Left forelimb (tissue), 1 donor: Measurements from ENCODE around the gene VGLL1.
A peak's percentile ranks its signal among the peaks of the same experiment; 100 is the strongest.

Experiments
- DNase-seq: peaks from one replicate; pipeline ENCODE4 v3.0.0-alpha.2; 2018; ENCODE audit warnings: low spot score

Gene VGLL1, protein sequence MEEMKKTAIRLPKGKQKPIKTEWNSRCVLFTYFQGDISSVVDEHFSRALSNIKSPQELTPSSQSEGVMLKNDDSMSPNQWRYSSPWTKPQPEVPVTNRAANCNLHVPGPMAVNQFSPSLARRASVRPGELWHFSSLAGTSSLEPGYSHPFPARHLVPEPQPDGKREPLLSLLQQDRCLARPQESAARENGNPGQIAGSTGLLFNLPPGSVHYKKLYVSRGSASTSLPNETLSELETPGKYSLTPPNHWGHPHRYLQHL

DNA sequence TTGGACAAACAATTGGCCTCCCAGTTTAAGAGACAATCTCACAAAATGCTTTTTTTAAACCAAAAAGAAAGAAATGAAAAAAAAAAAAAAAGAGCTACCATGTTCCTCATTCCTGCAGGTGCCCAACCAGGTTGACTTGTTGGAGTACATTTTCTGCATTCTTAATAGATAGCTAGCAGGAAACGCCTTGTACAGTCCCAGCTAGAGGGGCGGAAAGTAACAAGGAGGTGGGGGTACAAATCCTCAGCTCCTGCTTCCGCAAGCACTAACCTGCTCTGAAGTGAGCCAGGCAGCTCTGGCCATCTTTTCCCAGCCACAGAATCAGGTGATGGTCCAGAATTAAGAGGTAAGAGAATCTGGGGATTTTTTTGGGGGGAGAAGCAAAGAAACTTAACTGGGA is at the start of gene VGLL1:
Gene VGLL1 (plus strand): TSS at position 265 of the 400 bp plus-strand sequence. CDS start 3,806 bp downstream, outside the sequence.
- no peak for DNase-seq

DNA sequence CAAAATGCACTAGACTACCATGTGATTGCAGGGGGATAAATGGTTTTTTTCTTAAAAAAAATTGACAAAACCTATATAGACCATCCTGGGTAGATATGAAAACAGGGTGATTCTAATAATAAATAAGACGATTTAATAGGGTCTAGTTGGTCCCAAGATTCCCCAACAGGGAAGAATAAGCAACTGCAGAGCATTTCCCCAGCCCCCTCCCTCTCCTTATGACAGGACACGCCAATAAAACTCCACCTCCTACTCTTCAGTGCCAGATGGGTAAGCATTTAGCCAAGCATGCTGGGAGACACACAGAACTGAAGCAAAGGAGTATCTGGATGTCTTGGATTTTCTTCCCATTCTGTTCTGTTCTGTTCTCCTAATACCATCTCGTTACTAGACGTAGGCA is 44.4 kb upstream of the VGLL1 start, which contains the start of gene BRS3:
Gene BRS3 (plus strand): TSS at position 301 of the 400 bp plus-strand sequence. CDS start 168 bp downstream, outside the sequence.
- no peak for DNase-seq

DNA sequence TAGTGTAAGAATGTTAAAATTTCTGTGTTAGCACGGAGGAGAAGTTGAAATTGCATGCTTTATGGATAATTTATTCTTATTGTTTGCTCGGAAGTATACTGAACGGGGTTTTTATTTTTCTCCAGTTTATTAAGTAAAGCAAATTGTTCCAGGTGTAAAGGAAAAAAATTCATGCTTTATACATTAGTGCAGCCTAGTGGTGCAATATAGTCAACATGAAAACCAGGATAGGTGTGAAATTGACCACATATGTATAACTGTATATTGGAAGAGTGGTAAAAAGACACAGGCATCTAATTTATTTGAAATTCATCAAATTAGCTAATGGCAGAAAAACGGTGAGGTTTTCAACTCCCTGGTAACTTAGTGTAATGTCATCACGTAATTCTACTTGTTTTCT is 43.3 kb upstream of the VGLL1 start:
- no peak for DNase-seq

DNA sequence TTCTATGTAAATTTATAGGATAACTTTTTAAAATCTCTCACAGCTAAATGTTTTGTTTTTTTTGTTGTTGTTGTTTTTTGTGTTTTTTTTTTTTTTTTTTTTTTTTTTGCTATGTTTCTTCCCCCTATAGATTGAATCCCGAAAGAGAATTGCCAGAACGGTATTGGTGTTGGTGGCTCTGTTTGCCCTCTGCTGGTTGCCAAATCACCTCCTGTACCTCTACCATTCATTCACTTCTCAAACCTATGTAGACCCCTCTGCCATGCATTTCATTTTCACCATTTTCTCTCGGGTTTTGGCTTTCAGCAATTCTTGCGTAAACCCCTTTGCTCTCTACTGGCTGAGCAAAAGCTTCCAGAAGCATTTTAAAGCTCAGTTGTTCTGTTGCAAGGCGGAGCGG is 40.2 kb upstream of the VGLL1 start:
- no peak for DNase-seq

DNA sequence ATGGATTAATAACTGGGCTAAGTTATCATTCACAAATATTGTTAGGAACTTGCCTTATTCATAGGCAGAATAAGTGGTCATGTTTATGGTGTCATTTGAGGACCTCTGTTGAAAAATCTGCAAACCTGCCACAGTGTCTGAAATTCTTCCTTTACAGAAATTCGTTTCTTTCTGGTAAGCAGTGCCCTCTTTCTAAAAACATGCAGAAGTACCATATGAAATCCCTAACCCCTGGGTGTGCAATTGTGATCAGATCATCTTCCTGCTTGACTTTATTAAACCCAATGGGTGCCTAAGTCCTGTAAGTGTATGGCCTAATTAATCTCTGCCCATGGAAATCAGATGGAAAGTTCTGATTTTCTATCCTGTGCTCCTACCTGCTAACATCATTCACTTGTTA is 39.0 kb upstream of the VGLL1 start:
- DNase-seq = no peak

DNA sequence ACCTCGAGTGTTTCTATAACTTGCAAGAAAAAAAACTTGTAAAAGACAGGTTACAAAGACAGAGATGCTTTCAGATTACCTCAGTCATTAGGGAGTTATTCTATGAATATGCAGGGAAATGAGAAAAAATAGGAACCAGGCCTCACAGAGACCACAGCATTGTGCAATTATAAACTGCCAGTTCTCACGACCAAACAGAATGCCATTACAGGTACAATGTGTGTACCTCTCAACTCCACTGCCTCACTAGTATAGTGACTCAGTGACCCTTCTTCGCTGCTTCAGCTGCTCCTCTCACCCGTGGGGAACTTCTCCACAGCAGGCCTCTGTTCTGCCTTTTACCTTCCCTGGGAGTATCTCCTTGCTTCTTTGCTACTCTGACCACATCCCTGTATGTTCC is 37.0 kb upstream of the VGLL1 start:
- no peak for DNase-seq

DNA sequence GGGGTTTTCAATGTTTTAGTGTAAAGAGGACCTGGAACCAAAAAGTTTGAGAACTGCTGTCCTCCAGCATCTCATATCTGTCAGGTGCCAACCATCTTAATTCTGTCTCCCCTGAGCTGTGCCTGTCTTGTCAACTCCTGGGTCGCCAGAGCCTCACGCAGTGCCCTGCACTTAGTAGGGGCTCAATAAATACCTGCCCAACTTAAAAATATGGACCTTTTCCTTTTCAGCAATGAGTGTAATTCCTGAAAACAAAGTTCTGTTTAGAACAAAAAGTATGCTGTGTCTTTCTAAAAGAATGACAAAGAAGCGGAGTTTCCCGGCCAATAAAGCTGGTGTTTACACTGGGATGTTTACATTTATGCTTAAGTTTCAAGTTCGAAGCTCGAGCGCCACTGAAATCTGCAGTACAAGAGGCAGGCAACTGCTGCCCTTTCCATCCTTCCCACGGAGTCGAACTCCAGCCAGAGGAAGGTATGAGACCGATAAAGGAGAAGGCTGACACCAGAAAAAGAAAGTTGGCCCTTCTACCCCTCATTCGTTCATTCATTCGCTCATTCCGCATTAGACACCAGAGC is 35.7 kb upstream of the VGLL1 start:
- DNase-seq = no peak

DNA sequence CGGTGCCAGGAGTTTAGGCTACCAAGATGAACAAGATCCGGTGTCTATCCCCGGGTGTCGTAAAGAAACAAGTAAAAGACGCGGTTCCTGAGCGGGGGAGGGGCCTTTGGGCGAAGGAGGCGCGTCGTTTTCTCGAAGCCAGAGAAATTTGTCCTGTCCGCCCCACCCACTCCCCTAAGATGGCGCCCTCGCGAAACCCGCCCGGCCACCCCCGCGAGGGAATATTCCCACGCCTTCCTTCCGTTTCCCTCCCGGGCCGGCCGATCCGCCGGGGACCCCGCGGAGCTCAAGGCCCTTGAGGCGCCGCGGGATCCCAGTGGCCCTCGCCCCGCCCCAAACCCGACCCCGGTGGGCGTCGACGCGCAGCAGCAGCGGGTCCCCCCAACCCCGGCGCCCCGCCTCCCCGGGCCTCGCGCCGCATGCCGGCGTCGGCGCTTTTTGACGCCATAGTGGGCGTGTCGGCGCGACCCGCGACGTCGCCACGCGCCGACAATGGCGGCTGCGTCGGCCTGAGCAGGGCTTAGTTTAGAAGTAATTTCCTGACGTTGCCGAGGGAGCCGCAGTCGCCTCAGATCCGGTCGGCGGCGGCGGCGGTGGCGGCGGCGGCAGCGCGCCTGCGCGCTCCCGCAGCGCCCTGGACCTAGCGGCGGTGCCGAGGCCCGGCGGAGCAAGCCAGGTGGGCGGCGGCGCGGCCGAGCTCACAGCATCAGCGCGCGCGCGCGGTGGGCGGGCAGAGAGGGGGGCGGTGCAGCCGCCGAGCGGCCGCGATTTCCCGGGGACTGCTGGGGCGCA is 35.1 kb upstream of the VGLL1 start:
- DNase-seq = peak; percentile 88

DNA sequence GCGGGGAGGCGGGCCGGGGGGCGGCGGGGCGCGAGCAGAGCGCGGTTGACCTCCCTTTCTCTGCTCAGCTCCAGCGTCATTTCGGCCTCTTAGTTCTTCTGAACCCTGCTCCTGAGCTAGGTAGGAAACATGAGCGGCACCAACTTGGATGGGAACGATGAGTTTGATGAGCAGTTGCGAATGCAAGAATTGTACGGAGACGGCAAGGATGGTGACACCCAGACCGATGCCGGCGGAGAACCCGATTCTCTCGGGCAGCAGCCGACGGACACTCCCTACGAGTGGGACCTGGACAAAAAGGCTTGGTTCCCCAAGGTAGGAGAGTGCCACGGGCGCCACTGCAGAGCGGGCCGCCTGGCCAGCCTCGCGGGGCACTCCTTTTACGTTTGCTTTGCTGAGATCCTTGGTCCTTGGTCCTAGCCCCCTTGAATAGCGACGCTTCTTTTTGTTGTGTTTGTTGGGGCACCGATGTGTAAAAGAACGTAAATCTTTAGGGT is 34.4 kb upstream of the VGLL1 start, which contains the start of gene HTATSF1:
Gene HTATSF1 (plus strand): TSS at position 37 of the 497 bp plus-strand sequence. CDS start 93 bp downstream, at position 130.
- no peak for DNase-seq

DNA sequence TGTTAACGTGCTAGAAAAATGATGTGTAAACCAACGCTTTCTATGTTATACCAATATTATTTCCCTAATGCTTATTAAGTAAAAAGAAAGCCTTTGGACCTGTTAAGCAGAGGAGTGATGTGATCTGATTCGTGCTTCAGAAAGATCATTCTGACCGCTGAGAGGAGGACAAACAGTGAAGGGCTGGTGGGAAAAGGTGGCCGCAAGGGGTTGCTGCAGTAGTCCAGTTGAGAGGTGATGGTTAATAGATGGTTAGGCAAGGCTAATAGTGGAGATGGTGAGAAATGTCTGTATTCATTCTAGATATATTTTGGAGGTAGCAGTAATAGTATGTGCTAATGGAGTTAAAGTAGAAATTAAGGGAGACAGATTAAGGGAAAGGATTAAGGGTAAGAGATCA is 12.9 kb upstream of the VGLL1 start:
- DNase-seq = no peak

DNA sequence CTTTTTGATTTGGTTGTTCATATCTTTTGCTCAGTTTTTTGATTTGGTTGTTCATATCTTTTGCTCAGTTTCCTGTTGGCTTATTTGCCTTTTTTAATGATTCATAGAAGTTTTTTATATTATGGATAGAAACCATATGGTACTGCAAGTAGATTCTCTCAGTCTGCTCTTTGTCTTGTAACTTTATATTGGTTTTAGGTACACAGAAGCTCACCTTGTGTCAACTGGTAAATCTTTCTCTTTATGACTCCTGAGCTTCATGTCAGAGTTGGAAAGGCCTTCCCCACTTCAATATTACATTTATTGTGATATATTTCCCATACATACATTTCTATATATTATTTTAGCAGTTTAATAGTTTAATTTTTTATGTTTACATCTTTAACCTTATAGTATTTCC is 8.2 kb upstream of the VGLL1 start:
- DNase-seq = no peak

DNA sequence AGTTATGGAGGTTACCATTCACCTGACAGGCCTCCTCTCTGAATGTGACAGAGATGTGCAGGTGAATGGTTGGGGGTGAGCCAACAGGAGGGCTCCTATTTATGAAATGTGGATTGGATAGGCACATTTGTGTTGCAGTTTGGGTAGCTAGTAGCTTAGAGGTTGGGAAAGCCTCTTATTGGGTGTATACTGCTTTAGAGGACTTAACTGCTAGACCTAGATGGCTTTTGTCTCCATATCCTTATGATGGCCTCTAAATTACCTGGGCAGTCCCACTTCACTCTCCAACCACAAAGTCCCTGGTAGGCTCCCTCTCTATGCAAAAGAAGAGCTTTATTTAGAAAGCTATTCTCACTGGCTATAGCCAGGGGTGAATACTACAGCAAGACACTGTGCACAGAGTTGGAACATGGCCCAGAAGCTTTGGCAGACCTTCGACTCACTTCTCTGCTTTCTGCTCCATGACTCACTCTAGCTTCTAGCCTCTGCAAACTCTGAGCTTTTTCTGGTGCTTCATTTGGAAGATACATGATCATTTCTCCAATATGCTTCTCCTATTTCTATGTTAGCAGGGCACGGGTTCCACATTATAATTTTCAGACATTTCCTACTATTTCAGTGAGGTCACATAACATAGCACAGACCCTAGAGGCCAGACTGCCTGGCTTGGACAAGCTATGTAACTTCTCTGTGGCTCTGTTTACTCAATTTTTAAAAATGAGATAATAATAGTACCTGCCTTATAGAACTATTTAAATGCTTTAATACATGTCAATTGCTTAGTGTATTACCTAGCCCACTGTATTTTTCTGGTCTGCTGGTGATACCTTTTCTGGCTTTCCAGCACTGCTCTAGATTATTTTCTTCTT is 6.0 kb upstream of the VGLL1 start:
- DNase-seq = peak; percentile 74

DNA sequence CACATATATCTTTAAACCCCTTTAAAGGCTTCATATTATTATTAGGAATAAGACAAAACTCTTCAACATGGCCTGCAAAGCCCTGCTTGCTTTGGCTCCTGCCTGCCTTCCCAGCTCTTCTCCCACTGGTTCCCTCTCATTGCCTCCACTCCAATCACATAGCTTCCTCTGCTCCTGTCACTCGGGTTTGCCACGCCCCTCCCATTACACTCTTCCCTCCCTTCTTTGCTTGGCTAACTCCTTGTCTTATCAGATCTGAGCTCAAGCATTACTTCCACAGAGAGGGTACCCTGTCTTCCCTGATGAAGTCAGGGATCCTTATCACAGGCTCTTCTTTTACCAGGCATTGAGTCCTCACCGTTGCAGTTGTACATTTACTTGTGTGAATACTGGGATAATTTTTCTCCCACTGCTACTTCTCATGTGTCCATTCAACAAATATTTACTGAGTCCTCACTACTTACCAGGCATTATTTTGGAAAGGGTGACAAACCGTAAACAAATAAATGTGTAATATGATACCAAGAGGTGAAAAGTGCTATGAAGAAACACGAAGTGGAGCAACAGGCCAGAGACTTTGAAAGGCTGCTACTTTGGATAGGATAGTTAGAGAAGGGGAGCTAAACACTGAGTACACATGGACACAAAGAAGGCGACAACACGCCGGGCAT is 3.2 kb upstream of the VGLL1 start:
- no peak for DNase-seq

DNA sequence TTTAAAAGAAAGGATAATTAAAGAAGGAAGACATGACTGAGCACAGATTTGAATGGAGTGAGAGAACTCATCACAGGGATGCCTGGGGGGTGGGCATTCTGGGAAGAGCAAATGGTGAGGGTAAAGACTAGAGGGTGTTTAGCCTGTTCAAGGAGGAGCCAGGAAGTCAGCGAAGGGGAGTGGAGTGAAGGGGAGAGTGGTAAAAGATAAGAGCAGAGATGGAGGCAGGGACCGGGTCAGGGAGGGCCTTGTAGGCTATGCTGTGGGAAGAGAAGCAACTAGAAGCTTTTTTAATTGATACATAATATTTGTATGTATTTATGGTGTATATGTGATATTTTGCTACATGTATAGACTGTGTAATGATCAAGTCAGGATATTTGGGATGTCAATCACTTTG is 2.2 kb upstream of the VGLL1 start:
- DNase-seq = no peak

DNA sequence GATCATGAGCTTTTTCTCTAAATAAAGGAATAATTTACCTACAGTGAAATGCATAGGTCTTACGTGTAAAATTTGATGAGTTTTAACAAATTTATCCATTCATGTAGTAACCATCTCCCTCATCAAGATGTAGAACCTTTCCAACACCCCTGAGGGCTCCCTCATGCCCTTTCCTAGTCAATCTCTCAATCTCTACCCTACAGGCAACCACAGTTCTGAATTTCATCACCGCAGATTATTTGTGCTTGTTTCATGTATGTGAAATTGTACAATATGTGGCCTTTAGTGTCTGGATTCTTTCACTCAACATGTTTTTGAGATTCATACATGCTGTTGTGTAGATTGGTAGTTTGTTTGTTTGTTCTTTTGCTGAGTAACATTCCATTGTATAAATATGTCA is 2.1 kb downstream of the VGLL1 start:
- no peak for DNase-seq

DNA sequence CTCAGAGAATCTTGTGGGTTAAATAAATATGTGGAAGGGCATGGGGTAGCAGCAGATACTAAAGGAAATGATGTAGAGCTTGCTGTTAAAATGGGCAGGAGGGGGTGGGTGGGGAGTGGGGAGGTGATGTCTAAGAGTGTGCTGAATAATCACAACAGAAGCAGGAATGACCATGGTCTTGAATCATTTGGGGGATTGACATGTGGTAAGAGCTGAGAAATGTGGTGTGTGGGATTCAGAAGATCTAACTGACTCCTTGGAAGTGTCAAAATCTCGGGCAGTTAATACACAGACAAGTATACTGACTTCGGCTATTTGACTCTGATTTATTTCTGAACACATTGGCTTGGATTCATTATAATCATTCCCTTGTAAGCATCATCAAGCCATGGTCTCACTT is 6.8 kb downstream of the VGLL1 start:
- DNase-seq = no peak

DNA sequence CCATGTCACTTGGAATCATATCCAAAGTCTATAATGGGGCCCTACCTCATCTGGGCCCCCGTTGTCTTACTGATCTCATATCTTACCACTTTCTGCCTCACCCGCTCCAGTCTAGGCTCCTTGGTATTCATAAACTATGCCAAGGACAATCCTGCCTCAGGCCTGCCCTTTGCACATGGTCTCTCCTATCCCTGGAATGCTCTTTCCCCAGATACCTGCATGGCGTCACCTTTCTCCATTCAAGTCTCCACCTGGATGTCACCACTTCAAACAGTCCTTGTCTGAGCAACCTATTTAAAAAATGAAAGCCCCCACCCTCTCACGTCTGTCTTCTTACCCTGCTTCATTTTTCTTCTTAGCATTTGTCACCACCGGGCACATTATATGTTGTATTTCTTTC is 8.2 kb downstream of the VGLL1 start:
- DNase-seq = no peak

DNA sequence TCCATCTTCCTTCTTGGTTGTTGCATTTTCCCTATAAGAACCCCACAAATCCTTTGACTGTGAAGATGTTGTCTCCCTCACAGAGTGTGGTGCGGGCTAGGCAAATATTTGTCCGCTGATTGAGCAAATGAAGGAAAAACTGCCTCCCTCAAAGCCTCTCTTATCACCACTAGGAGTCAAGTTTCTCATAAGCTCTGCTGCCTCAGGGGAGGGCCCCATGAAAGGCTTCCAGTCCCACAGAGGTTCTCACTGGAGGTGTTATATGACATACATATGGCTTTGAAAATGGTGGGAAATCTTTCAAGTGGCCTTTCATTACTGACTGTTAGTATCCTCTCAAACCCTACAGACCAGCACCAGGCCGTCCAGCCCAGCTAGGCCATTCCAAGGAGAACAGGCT is 9.3 kb downstream of the VGLL1 start:
- DNase-seq = no peak

DNA sequence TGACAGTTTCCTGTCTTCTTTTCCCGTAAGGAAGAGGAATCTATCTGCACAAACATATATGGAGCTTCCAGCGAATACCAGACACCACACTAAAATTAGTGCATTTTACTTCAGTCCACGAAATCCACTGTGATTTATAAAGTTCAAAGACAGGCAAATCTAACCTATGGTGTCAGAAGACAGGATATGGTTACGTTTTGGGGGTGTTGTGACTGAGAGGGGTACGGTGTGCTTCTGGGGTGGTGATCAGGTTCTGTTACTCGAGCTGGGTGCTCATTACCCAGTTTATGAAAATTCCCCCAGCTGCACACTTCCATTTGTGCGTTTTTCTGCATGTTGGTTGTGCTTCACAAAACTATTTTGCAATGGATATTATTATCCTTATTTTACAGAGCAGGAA is 10.3 kb downstream of the VGLL1 start:
- DNase-seq = no peak

DNA sequence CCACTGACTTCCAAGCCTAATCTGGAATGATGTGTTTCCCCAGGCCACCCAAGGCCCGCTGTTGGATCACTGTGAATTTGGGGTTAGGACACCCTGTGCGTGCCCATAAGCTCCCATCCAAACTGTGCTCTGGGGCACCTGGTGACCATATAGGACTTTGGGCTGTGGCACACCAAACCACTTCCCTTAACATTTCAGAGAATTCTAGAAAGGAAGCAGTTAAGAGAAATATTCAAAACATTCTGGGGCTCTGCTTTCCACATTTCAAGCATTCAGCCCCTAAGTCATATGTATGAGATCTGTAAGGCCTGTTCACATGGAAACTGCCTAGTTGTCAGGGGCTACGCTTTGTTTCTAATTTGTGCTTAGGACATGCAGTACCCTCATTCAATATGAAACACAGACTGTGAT is 14.4 kb downstream of the VGLL1 start:
- no peak for DNase-seq

DNA sequence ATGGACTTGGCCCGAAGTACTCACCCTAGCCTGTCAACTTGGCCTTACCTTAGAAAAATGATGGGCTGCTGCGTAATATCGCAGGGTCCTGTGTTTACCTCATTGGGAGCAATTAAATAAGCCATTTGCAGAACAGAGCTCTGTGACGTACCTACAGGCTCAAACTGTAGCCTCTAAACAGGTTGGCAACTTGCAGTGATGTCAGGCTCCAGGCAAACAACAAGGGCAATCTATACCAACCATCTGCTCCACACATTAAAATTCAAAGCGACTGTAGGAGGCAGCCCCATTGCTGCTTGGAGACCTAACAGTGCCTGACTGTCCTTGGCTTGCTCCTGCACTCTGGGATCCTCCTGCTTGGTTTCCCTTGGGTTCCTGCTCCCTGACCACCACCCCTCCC is 17.2 kb downstream of the VGLL1 start:
- DNase-seq = no peak
